PC-9 (cell line): ENCODE measurements around the gene CXCR5.

Source experiments
- CTCF ChIP-seq: fragments of 200-600 bp; sonication (generic); conservative IDR thresholded peaks from 2 replicates; pipeline ENCODE4 v1.6.1; 2017; ENCODE audit warnings: mixed run types, antibody characterized with exemption, mild to moderate bottlenecking, moderate library complexity
- EZH2 ChIP-seq: fragments of 200-600 bp; sonication (generic); IDR thresholded peaks from 2 replicates; pipeline ENCODE4 v1.8.0; 2017; ENCODE audit warnings: antibody characterized with exemption, low read depth

- TF ChIP-seq CTCF (no peak), EZH2 (no peak)
These were observed 31.7 kb upstream of the CXCR5 start for GRCh38 chr11:118851970-118852369.
